T-cell (primary cell): ENCODE results near the gene LIPI. TPM values are rescaled to one million over a fixed set of nuclear protein-coding genes. Genes with fewer than 3 reads are reported as not detected.

Experiments used
- ATAC-seq, 4 experiments: fragments of 200-7000 bp in 3 of 4; fragments of 150-1000 bp in 1 of 4; cut with Tn5 transposase; replicated peaks in 1 of 4; 1 replicate in 3 of 4; 2 replicates in 1 of 4; pipeline ENCODE4 v1.10.0; 2021; ENCODE audit warnings: moderate library complexity in 3 of 4, mild to moderate bottlenecking in 2 of 4, moderate number of reproducible peaks in 1 of 4
- CTCF ChIA-PET, 2 donors: fragments of 300-600 bp; sonication (Branson Sonifier 250); formaldehyde crosslinking; loops; one replicate each; lab custom pipeline; 2022; ENCODE audit warnings: antibody characterized with exemption in 2 of 2; lab: Charles Lee
- POLR2A ChIA-PET, 2 donors: fragments of 300-600 bp; sonication (Branson Sonifier 250); formaldehyde crosslinking; loops; one replicate each; lab custom pipeline; 2022; ENCODE audit warnings: antibody characterized with exemption in 2 of 2; lab: Charles Lee
- DNase-seq, 35 experiments: peaks; one replicate each; pipeline versions ENCODE4 v3.0.0 to v3.0.0-alpha.2; 2013 to 2023
- H3K27ac ChIP-seq: one replicate; pipeline ENCODE4 v1.5.1; 2013; ENCODE audit warnings: low read length
- H3K27me3 ChIP-seq, 2 experiments: replicated peaks in 1 of 2; 1 replicate in 1 of 2; 2 replicates in 1 of 2; pipeline versions ENCODE4 v1.6.1 to v1.7.0; 2013; ENCODE audit warnings: low read length in 1 of 2, mixed read lengths in 1 of 2; ENCODE audit not compliant: control insufficient read depth in 2 of 2, insufficient read depth in 2 of 2; ENCODE audit errors: extremely low read depth in 1 of 2
- H3K36me3 ChIP-seq, 2 donors: 1 replicate in 1 of 2; 2 replicates in 1 of 2; pipeline versions ENCODE4 v1.6.1 to v1.7.0; 2013; ENCODE audit warnings: low read length in 1 of 2; ENCODE audit not compliant: control insufficient read depth in 2 of 2, insufficient read depth in 1 of 2; ENCODE audit errors: extremely low read depth in 1 of 2
- H3K4me1 ChIP-seq, 2 experiments: 1 replicate in 1 of 2; 2 replicates in 1 of 2; pipeline versions ENCODE4 v1.6.1 to v1.7.0; 2013; ENCODE audit warnings: low read length in 2 of 2, mixed read lengths in 1 of 2; ENCODE audit not compliant: insufficient read depth in 2 of 2, control insufficient read depth in 1 of 2; ENCODE audit errors: extremely low read depth in 1 of 2
- H3K4me3 ChIP-seq, 2 donors: 1 replicate in 1 of 2; 2 replicates in 1 of 2; pipeline versions ENCODE4 v1.5.1 to v1.7.0; 2013; ENCODE audit warnings: mild to moderate bottlenecking in 2 of 2, low read length in 1 of 2, moderate library complexity in 1 of 2; ENCODE audit not compliant: control insufficient read depth in 1 of 2; ENCODE audit errors: extremely low read depth in 1 of 2
- H3K9me3 ChIP-seq: 2 replicates; pipeline ENCODE4 v1.7.0; 2013
- H3K27ac Mint-ChIP-seq, 2 donors: one replicate each; pipeline ENCODE4 v1.8.0; 2020 to 2021; ENCODE audit warnings: mild to moderate bottlenecking in 2 of 2, mixed read lengths in 2 of 2
- H3K27me3 Mint-ChIP-seq, 2 donors: one replicate each; pipeline ENCODE4 v1.8.0; 2021 to 2022; ENCODE audit warnings: mixed read lengths in 2 of 2
- H3K36me3 Mint-ChIP-seq: one replicate; pipeline ENCODE4 v1.8.0; 2021; ENCODE audit warnings: mixed read lengths
- H3K4me1 Mint-ChIP-seq, 3 donors: one replicate each; pipeline ENCODE4 v1.8.0; 2020 to 2022; ENCODE audit warnings: mixed read lengths in 3 of 3, mild to moderate bottlenecking in 1 of 3
- H3K4me3 Mint-ChIP-seq, 3 donors: one replicate each; pipeline ENCODE4 v1.8.0; 2020 to 2022; ENCODE audit warnings: mild to moderate bottlenecking in 3 of 3, mixed read lengths in 3 of 3, moderate library complexity in 3 of 3
- H3K9me3 Mint-ChIP-seq, 3 donors: one replicate each; pipeline ENCODE4 v1.8.0; 2020 to 2022; ENCODE audit warnings: mixed read lengths in 3 of 3
- WGBS: methylation state at CpG from one replicate; pipeline ENCODE4 v1.1.5; 2013; ENCODE audit warnings: missing lambda C conversion rate; ENCODE audit not compliant: insufficient coverage; 5-methylcytosine and 5-hydroxymethylcytosine counted together
- total RNA-seq, 35 experiments: library from RNA in 6 of 35; stranded (reverse) in 6 of 35; fragments of 120-200 nt in 1 of 35; gene quantifications; one replicate each; pipeline versions ENCODE4 v1.2.1 to v1.2.4 and lab custom pipeline; 2013 to 2026

The LIPI gene
- total RNA-seq, 5 donors from 2014 or later (not counting 1 experiment from before 2014, with no cell fraction given), result not detected

GRCh38 chr21:14084701-14085100 lies 126.1 kb downstream of the LIPI start:
- CTCF ChIA-PET, result no interaction called here
- no peak overlapping the region for H3K27ac Mint-ChIP-seq
- Histone ChIP-seq H3K36me3 (no peaks in the 10 kb centered on the region), H3K27ac (no peak overlapping the region), H3K27me3 (no peaks in the 10 kb centered on the region), H3K9me3 (no peaks in the 10 kb centered on the region), H3K4me3 (no peak overlapping the region), H3K4me1 (no peaks in the 10 kb centered on the region)
- H3K9me3 Mint-ChIP-seq, result peaks cover 0 to 12% (median 0%) of the 10 kb centered on the region in 3 donors
- DNase-seq, result peak in 1 of 35 experiments; percentile 4
- no peaks in the 10 kb centered on the region for H3K27me3 Mint-ChIP-seq
- WGBS, result 98% methylated on average over 25 of the region's 25 CpGs
- H3K4me3 Mint-ChIP-seq, result no peak overlapping the region
- no peak for ATAC-seq
- no peaks in the 10 kb centered on the region for H3K36me3 Mint-ChIP-seq
- H3K4me1 Mint-ChIP-seq, result no peaks in the 10 kb centered on the region
- POLR2A ChIA-PET, result no interaction called here

GRCh38 chr21:14084068-14084501 lies 126.7 kb downstream of the LIPI start:
- ATAC-seq, result no peak
- no peak for DNase-seq
- WGBS, result 97% methylated on average over 21 of the region's 35 CpGs
- Histone ChIP-seq H3K4me3 (no peak overlapping the region), H3K36me3 (no peaks in the 10 kb centered on the region), H3K4me1 (no peaks in the 10 kb centered on the region), H3K27me3 (no peaks in the 10 kb centered on the region), H3K27ac (no peak overlapping the region), H3K9me3 (no peaks in the 10 kb centered on the region)
- H3K27ac Mint-ChIP-seq, result no peak overlapping the region
- H3K4me3 Mint-ChIP-seq, result no peak overlapping the region
- ChIA-PET POLR2A (no interaction called here), CTCF (no interaction called here)
- H3K36me3 Mint-ChIP-seq, result no peaks in the 10 kb centered on the region
- peaks cover 0 to 10% (median 0%) of the 10 kb centered on the region in 3 donors for H3K9me3 Mint-ChIP-seq
- no peaks in the 10 kb centered on the region for H3K4me1 Mint-ChIP-seq
- H3K27me3 Mint-ChIP-seq, result no peaks in the 10 kb centered on the region

DNA sequence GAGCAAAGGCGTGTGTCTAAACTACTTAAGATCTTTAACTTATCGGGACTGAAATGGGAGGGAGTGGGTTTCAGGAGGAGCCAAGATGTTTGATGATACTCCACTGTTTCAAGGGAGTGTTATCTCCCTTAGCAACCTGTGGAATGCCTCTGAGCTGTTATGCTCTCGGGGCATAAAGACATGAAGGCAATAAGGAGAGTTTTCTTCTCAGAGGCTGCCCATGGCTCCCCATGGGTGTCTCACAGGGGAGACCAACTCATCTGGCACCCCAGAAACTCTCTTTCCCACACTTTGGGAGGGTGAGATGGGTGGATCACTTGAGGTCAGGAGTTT lies 130.0 kb downstream of the LIPI start:
- ATAC-seq, result no peak

DNA sequence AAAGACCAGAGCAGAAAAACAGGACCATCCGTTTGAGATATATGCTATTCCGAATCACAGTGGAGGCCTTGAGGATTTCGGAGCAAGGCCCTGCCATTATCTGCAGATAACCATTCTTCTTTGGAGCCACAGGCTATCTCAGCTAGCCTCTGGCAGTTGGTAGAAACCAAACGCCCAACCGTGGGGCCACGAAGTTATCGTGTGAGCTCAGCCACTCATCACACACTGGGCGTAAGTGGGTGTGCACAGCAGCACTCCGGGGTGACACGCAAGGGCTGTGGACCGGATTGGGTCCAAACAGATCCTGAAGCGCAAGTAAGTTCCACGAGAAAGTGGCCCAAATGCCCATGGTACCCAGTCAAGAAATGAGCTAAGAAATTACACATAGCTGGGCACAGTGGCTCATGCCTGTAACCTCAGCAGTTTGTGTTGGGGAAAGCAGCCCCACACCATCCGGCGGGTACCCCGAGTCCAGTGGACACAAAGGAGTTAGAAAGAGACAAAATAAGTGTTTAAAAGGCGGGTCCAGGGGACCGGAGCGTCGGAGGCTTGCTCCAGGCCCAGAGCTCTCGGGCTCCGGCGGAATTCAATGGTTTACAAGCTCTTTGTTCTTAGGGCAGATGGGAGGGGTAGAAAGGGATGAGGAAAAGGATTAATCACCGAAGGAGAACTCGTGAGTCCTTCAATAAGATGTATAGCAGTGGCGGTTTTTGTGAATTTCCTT lies 130.6 kb downstream of the LIPI start:
- no peak for ATAC-seq
- WGBS, result 87% methylated on average over 24 of the region's 26 CpGs

More for the DNA sequence above, 130.0 kb downstream of the LIPI start:
- H3K27ac Mint-ChIP-seq, result no peak overlapping the region
- WGBS, result 100% methylated on average over 1 of the region's 3 CpGs
- ChIA-PET POLR2A (no interaction called here), CTCF (no interaction called here)
- no peaks in the 10 kb centered on the region for H3K36me3 Mint-ChIP-seq
- Histone ChIP-seq H3K4me1 (no peaks in the 10 kb centered on the region), H3K27me3 (no peaks in the 10 kb centered on the region), H3K36me3 (no peaks in the 10 kb centered on the region), H3K27ac (no peak overlapping the region), H3K9me3 (no peaks in the 10 kb centered on the region), H3K4me3 (no peak overlapping the region)
- DNase-seq, result no peak
- peaks cover 0 to 9% (median 0%) of the 10 kb centered on the region in 3 donors for H3K4me1 Mint-ChIP-seq
- peaks cover 0 to 27% (median 3%) of the 10 kb centered on the region in 3 donors for H3K9me3 Mint-ChIP-seq
- no peaks in the 10 kb centered on the region for H3K27me3 Mint-ChIP-seq
- H3K4me3 Mint-ChIP-seq, result no peak overlapping the region

DNA sequence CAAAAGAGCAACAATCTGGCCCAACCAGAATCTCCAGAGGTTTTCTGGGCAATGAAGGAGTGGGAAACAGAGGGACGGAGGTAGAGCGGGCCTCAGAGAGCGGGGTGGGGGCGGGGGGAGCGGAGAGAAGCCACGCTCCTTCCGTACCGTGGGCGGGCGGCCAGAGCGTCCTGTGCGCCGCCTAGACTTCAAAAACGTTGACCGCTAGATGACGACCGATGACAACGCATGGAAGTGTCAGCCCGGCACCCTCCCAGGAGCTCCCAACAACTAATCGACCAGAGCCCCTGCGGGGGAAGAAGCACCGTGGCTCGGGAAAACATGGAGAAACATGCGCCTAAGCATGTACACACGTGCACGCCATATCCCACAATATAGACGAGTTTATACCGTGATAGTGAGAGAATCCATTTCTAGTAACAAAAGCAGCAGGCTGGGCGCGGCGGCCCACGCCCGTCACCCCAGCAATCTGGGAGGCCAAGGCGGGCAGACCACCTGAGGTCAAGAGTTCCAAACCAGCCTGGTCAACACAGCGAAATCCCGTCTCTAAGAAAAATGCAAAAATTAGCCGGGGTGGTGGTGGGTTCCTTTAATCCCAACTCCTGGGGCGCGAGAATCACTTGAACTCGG lies 131.9 kb downstream of the LIPI start:
- no peaks in the 10 kb centered on the region for H3K9me3 ChIP-seq
- peaks cover 0 to 9% (median 0%) of the 10 kb centered on the region in 3 donors for H3K4me1 Mint-ChIP-seq
- POLR2A ChIA-PET, result no interaction called here
- no peak overlapping the region for H3K27ac ChIP-seq
- no peaks in the 10 kb centered on the region for H3K36me3 ChIP-seq
- ATAC-seq, result no peak
- WGBS, result 98% methylated on average over 34 of the region's 40 CpGs
- DNase-seq, result no peak
- no peaks in the 10 kb centered on the region for H3K27me3 ChIP-seq
- H3K27me3 Mint-ChIP-seq, result no peaks in the 10 kb centered on the region
- no peaks in the 10 kb centered on the region for H3K36me3 Mint-ChIP-seq
- no peak overlapping the region for H3K4me3 Mint-ChIP-seq
- H3K4me1 ChIP-seq, result no peaks in the 10 kb centered on the region
- CTCF ChIA-PET, result no interaction called here
- no peak overlapping the region for H3K27ac Mint-ChIP-seq
- H3K9me3 Mint-ChIP-seq, result peaks cover 0 to 27% (median 3%) of the 10 kb centered on the region in 3 donors
- no peak overlapping the region for H3K4me3 ChIP-seq

More for the DNA sequence above, 130.6 kb downstream of the LIPI start:
- peaks cover 0 to 9% (median 0%) of the 10 kb centered on the region in 3 donors for H3K4me1 Mint-ChIP-seq
- H3K4me3 Mint-ChIP-seq, result no peak overlapping the region
- Histone ChIP-seq H3K27ac (no peak overlapping the region), H3K4me3 (no peak overlapping the region), H3K9me3 (no peaks in the 10 kb centered on the region), H3K4me1 (no peaks in the 10 kb centered on the region), H3K27me3 (no peaks in the 10 kb centered on the region), H3K36me3 (no peaks in the 10 kb centered on the region)
- no peak for DNase-seq
- peaks cover 0 to 27% (median 3%) of the 10 kb centered on the region in 3 donors for H3K9me3 Mint-ChIP-seq
- POLR2A ChIA-PET, result no interaction called here
- CTCF ChIA-PET, result no interaction called here
- no peaks in the 10 kb centered on the region for H3K36me3 Mint-ChIP-seq
- H3K27me3 Mint-ChIP-seq, result no peaks in the 10 kb centered on the region
- no peak overlapping the region for H3K27ac Mint-ChIP-seq

DNA sequence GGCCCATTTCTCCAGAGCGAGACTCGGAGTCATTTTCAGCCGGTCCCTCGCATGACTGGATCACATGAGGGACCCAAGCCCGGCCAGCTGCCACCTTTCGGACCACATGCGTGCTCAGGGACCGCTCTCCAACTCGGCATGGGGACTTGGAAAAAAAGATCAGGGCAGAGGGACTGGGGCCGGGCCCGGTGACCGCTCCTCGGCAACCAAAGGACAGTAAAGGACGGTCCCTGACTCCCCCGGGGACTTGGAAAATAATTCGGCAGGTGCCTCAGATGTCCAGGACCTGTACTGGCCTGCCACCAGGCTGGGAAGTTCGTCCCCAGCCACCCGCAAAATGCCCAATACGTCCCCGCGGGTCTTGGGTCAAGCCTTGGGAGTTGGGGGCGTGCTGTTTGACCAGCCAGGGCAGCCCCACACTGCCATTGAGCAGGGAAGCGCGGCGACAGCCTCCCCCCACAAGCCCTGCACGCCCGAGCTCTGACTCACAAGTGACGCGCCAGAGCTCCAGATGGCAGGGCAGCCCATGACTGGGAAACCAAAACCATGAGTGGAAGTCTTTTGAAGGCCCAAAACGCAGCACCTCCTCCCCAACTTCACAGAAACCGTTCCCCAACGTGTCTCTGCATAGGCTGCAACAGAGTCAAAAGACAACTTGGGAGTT lies 134.5 kb downstream of the LIPI start:
- ChIA-PET POLR2A (no interaction called here), CTCF (no interaction called here)
- peaks cover 0 to 3% of the 10 kb centered on the region in 2 experiments for H3K27me3 ChIP-seq
- no peak overlapping the region for H3K27ac ChIP-seq
- Mint-ChIP-seq H3K27me3 (no peaks in the 10 kb centered on the region), H3K9me3 (peaks cover 0 to 22% (median 3%) of the 10 kb centered on the region in 3 donors), H3K36me3 (no peaks in the 10 kb centered on the region), H3K4me3 (peak overlapping the region in 1 of 3 donors; percentile 70), H3K4me1 (peaks cover 0 to 9% (median 0%) of the 10 kb centered on the region in 3 donors), H3K27ac (peak overlapping the region in 1 of 2 donors; percentile 66)
- ATAC-seq, result peak in 2 of 4 experiments; percentile 37 to 92
- DNase-seq, result peak in 2 of 35 experiments; percentile 16 to 30
- 92% methylated on average over 29 of the region's 32 CpGs for WGBS
- H3K36me3 ChIP-seq, result no peaks in the 10 kb centered on the region
- H3K4me1 ChIP-seq, result no peaks in the 10 kb centered on the region
- H3K9me3 ChIP-seq, result no peaks in the 10 kb centered on the region
- H3K4me3 ChIP-seq, result no peak overlapping the region
